PC-9 (cell line): ENCODE data around the gene PTPRD. TPM values are rescaled to one million over a fixed set of nuclear protein-coding genes. Genes with fewer than 3 reads are reported as not detected.

Source experiments
- BruUV-seq: library from RNA; stranded (reverse); fragments of 400-500 nt; replicated peaks from 2 replicates; lab custom pipeline; 2021; lab: Mats Ljungman, UMichigan
- CTCF ChIA-PET: fragments of 300-600 bp; sonication (Branson Sonifier 250); formaldehyde crosslinking; loops from one replicate; lab custom pipeline; 2022; ENCODE audit warnings: antibody characterized with exemption; lab: Charles Lee
- POLR2A ChIA-PET: fragments of 300-600 bp; sonication (Branson Sonifier 250); formaldehyde crosslinking; loops from one replicate; lab custom pipeline; 2022; ENCODE audit warnings: antibody characterized with exemption; ENCODE audit not compliant: unreplicated experiment; lab: Charles Lee
- DNase-seq, 2 experiments: peaks; one replicate each; pipeline versions ENCODE4 v3.0.0 to v3.0.0-alpha.2; 2015 to 2022; ENCODE audit warnings: mixed read lengths in 1 of 2
- H2AFZ ChIP-seq: fragments of 200-600 bp; sonication (generic); 2 replicates; pipeline ENCODE4 v1.8.1; 2017; ENCODE audit warnings: antibody characterized with exemption
- H3F3A ChIP-seq: fragments of 200-600 bp; sonication (generic); 2 replicates; pipeline ENCODE4 v1.8.1; 2017; ENCODE audit warnings: antibody characterized with exemption, mild to moderate bottlenecking, low read depth; ENCODE audit not compliant: insufficient read depth
- H3K27ac ChIP-seq: fragments of 200-600 bp; sonication (generic); 2 replicates; pipeline ENCODE4 v1.6.1; 2016; ENCODE audit warnings: mixed run types
- H3K27me3 ChIP-seq: fragments of 200-600 bp; sonication (generic); 2 replicates; pipeline ENCODE4 v1.6.1; 2016; ENCODE audit warnings: low read depth, mixed run types; ENCODE audit not compliant: insufficient read depth
- H3K36me3 ChIP-seq: fragments of 200-600 bp; sonication (generic); 2 replicates; pipeline ENCODE4 v1.6.1; 2016; ENCODE audit warnings: low read depth, mixed run types
- H3K4me1 ChIP-seq: fragments of 200-600 bp; sonication (generic); replicated peaks from 2 replicates; pipeline ENCODE4 v1.6.1; 2016; ENCODE audit warnings: mixed run types; ENCODE audit not compliant: insufficient read depth
- H3K4me2 ChIP-seq: fragments of 200-600 bp; sonication (generic); 2 replicates; pipeline ENCODE4 v1.6.1; 2017; ENCODE audit warnings: mixed run types
- H3K4me3 ChIP-seq: fragments of 200-600 bp; sonication (generic); 2 replicates; pipeline ENCODE4 v1.6.1; 2016; ENCODE audit warnings: mixed run types
- H3K79me2 ChIP-seq: fragments of 200-600 bp; sonication (generic); 2 replicates; pipeline ENCODE4 v1.6.1; 2017; ENCODE audit warnings: low read depth, mixed run types
- H3K9me2 ChIP-seq: fragments of 200-600 bp; sonication (generic); 2 replicates; pipeline ENCODE4 v1.8.1; 2017; ENCODE audit warnings: mild to moderate bottlenecking; ENCODE audit not compliant: insufficient read depth
- H3K9me3 ChIP-seq: fragments of 200-600 bp; sonication (generic); 2 replicates; pipeline ENCODE4 v1.8.1; 2016; ENCODE audit warnings: low read depth; ENCODE audit not compliant: insufficient read depth
- H4K20me1 ChIP-seq: fragments of 200-600 bp; sonication (generic); 2 replicates; pipeline ENCODE4 v1.8.1; 2017; ENCODE audit not compliant: insufficient read depth
- EZH2 ChIP-seq: fragments of 200-600 bp; sonication (generic); IDR thresholded peaks from 2 replicates; pipeline ENCODE4 v1.8.0; 2017; ENCODE audit warnings: antibody characterized with exemption, low read depth
- intact Hi-C: fragments of 100-400 bp; cut with micrococcal nuclease; formaldehyde crosslinking; loops from one replicate; pipeline ENCODE4 v1.10.0; 2022; ENCODE audit not compliant: unreplicated experiment
- total RNA-seq: library from RNA; stranded (reverse); gene quantifications from 2 replicates; pipeline ENCODE4 v1.2.3, GENCODE V29; 2021
- TF ChIP-seq, protein P1 (sequence below): fragments of 200-600 bp; sonication (generic); conservative IDR thresholded peaks from 2 replicates; pipeline ENCODE4 v1.6.1; 2017; ENCODE audit warnings: mixed run types, antibody characterized with exemption, mild to moderate bottlenecking, moderate library complexity

Gene PTPRD
- total RNA-seq, 1 experiment from 2014 or later, result not detected

DNA sequence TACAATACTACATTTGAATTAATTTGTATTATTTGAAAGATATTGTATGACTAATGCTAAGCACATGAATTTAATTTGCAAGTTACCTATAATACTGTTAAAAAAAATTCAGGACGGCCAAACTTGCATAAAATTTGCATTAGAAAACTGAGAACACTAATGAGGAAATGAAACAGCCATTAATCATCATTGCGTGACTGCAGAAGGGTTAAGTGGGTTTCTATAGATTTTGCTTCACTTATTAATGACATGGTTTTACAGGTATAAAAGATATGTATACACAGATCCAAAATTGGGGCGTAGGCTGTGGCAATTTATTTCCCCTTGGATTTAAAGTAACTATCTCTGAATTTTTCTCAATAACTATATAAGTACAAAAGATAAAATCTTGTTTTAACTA lies 882.6 kb downstream of the PTPRD start:
- BruUV-seq, result no TSS peak
- ChIA-PET POLR2A (no interaction called here), CTCF (no interaction called here)
- no peaks in the 10 kb centered on the region for H3K36me3 ChIP-seq
- H3F3A ChIP-seq, result no peaks in the 10 kb centered on the region
- no peaks in the 10 kb centered on the region for H3K27me3 ChIP-seq
- no peaks in the 10 kb centered on the region for H3K9me3 ChIP-seq
- DNase-seq, result no peak
- H3K9me2 ChIP-seq, result no peaks in the 10 kb centered on the region
- H3K79me2 ChIP-seq, result no peaks in the 10 kb centered on the region
- no peak overlapping the region for H3K27ac ChIP-seq
- no peaks in the 10 kb centered on the region for H3K4me1 ChIP-seq
- H4K20me1 ChIP-seq, result no peaks in the 10 kb centered on the region
- intact Hi-C loops, result no loop called here
- no peak overlapping the region for H3K4me2 ChIP-seq
- H2AFZ ChIP-seq, result no peak overlapping the region
- TF ChIP-seq, protein P1, sequence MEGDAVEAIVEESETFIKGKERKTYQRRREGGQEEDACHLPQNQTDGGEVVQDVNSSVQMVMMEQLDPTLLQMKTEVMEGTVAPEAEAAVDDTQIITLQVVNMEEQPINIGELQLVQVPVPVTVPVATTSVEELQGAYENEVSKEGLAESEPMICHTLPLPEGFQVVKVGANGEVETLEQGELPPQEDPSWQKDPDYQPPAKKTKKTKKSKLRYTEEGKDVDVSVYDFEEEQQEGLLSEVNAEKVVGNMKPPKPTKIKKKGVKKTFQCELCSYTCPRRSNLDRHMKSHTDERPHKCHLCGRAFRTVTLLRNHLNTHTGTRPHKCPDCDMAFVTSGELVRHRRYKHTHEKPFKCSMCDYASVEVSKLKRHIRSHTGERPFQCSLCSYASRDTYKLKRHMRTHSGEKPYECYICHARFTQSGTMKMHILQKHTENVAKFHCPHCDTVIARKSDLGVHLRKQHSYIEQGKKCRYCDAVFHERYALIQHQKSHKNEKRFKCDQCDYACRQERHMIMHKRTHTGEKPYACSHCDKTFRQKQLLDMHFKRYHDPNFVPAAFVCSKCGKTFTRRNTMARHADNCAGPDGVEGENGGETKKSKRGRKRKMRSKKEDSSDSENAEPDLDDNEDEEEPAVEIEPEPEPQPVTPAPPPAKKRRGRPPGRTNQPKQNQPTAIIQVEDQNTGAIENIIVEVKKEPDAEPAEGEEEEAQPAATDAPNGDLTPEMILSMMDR, result no peak
- TF ChIP-seq EZH2, result no peak
- H3K4me3 ChIP-seq, result no peak overlapping the region

DNA sequence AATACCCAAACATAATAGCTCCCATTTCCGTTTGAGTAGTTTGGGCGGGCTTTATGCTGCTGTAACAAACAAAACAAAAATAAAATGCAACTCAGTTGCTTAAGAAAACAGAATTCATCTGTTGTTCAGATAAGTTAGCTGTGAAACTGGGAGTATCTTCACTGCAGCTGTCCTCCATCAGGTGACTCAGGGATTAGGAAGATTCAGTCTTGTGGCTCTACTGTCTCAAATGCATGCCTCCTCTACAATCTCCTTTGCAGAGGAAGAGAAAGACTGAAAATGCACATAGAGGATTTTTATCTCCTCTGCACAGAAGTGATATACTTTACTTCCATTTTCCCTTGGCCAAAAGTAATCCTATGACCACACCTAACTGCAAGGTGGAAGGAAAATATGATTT lies 883.7 kb downstream of the PTPRD start:
- TF ChIP-seq, protein P1, result no peak
- no peak for TF ChIP-seq EZH2
- no TSS peak for BruUV-seq
- ChIA-PET CTCF (no interaction called here), POLR2A (no interaction called here)
- DNase-seq, result no peak
- Histone ChIP-seq H3K4me3 (no peak overlapping the region), H3K36me3 (no peaks in the 10 kb centered on the region), H4K20me1 (no peaks in the 10 kb centered on the region), H3K4me1 (no peaks in the 10 kb centered on the region), H3K27ac (no peak overlapping the region), H3K9me3 (no peaks in the 10 kb centered on the region), H3K9me2 (no peaks in the 10 kb centered on the region), H3K79me2 (no peaks in the 10 kb centered on the region), H3K4me2 (no peak overlapping the region), H2AFZ (no peak overlapping the region), H3K27me3 (no peaks in the 10 kb centered on the region), H3F3A (no peaks in the 10 kb centered on the region)
- intact Hi-C loops, result no loop called here

DNA sequence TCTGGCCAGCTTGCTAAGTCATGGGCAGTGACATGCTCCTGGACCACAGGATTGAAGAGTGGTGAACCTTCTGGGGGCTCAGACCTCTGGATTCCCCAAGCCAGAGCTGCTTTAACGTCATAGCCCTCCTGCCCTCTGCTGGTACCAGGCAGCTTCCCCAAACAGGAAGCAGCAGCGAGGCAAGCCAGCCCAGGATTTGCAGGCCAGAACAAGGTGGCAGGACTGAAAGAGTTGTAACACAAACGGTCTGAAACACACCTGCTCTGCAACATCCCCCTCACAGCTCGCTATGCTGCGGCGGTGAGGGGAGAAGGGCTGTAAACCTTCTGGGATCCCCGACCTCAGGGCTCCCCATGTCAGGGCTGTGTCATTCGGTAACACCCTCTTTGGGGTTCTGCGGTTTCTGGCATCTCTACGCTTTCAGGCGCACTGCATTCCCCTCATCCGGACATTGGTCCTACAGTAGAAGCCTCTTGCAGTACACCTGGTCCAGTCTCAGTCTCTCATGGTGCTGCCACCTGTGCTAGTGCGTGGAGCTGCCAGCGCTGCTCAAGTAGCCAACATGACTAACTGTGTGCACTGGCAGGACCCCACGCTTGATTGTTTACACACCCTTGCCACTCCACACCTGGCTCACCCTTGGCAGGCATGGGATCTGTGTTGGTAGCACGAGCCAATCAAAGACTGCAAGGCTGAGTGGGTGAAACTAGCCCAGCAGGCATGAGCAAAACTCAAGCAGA lies 893.3 kb downstream of the PTPRD start:
- Histone ChIP-seq H4K20me1 (no peaks in the 10 kb centered on the region), H3F3A (no peaks in the 10 kb centered on the region), H3K9me2 (no peaks in the 10 kb centered on the region), H3K4me3 (no peak overlapping the region), H2AFZ (no peak overlapping the region), H3K9me3 (no peaks in the 10 kb centered on the region), H3K36me3 (no peaks in the 10 kb centered on the region), H3K79me2 (no peaks in the 10 kb centered on the region), H3K4me1 (no peaks in the 10 kb centered on the region), H3K27me3 (no peaks in the 10 kb centered on the region), H3K27ac (no peak overlapping the region), H3K4me2 (no peak overlapping the region)
- ChIA-PET POLR2A (no interaction called here), CTCF (no interaction called here)
- no peak for TF ChIP-seq EZH2
- TF ChIP-seq, protein P1, result no peak
- BruUV-seq, result no TSS peak
- intact Hi-C loops, result no loop called here
- no peak for DNase-seq
